Peyer's patch (tissue), 4 donors: ENCODE measurements around the gene LY6G6D. TPM values are rescaled to one million over a fixed set of nuclear protein-coding genes. Genes with fewer than 3 reads are reported as not detected.

Experiments
- DNase-seq, 3 donors: peaks; one replicate each; pipeline ENCODE4 v3.0.0-alpha.2; 2017 to 2019
- H3K27ac ChIP-seq, 4 donors: fragments of 200-600 bp; sonication (generic); one replicate each; pipeline ENCODE4 v1.5.1; 2016 to 2019
- H3K27me3 ChIP-seq, 2 donors: fragments of 200-600 bp; sonication (generic); one replicate each; pipeline ENCODE4 v1.5.1; 2019
- H3K36me3 ChIP-seq, 3 donors: fragments of 200-600 bp; sonication (generic); one replicate each; pipeline ENCODE4 v1.5.1; 2016 to 2019
- H3K4me1 ChIP-seq, 4 donors: fragments of 200-600 bp; sonication (generic); one replicate each; pipeline ENCODE4 v1.5.1; 2016 to 2019
- H3K4me3 ChIP-seq, 4 donors: fragments of 200-600 bp; sonication (generic); 1 replicate in 3 of 4; 2 replicates in 1 of 4; pipeline ENCODE4 v1.5.1; 2016 to 2019; ENCODE audit warnings: mild to moderate bottlenecking in 1 of 4
- H3K9me3 ChIP-seq, 4 donors: fragments of 200-600 bp; sonication (generic); one replicate each; pipeline ENCODE4 v1.5.1; 2016 to 2019; ENCODE audit warnings: mild to moderate bottlenecking in 1 of 4
- CTCF ChIP-seq, 6 experiments: fragments of 450-650 bp in 4 of 6; fragments of 200-600 bp in 2 of 6; sonication (generic) in 1 of 6; IDR thresholded peaks; one replicate each; pipeline ENCODE4 v1.5.1; 2017 to 2019; ENCODE audit warnings: antibody characterized with exemption in 6 of 6, mild to moderate bottlenecking in 3 of 6, moderate library complexity in 1 of 6
- POLR2A ChIP-seq, 2 donors: fragments of 450-650 bp; IDR thresholded peaks; one replicate each; pipeline ENCODE4 v1.5.1; 2017; ENCODE audit warnings: antibody characterized with exemption in 2 of 2, mild to moderate bottlenecking in 2 of 2, moderate library complexity in 2 of 2
- total RNA-seq, 4 donors: library from RNA; depleted of rRNA; stranded (reverse); fragments of >200 nt; gene quantifications; one replicate each; pipeline ENCODE4 v1.1.0, GENCODE V29; 2016

Gene LY6G6D
- total RNA-seq, 4 donors from 2014 or later, result not detected

DNA sequence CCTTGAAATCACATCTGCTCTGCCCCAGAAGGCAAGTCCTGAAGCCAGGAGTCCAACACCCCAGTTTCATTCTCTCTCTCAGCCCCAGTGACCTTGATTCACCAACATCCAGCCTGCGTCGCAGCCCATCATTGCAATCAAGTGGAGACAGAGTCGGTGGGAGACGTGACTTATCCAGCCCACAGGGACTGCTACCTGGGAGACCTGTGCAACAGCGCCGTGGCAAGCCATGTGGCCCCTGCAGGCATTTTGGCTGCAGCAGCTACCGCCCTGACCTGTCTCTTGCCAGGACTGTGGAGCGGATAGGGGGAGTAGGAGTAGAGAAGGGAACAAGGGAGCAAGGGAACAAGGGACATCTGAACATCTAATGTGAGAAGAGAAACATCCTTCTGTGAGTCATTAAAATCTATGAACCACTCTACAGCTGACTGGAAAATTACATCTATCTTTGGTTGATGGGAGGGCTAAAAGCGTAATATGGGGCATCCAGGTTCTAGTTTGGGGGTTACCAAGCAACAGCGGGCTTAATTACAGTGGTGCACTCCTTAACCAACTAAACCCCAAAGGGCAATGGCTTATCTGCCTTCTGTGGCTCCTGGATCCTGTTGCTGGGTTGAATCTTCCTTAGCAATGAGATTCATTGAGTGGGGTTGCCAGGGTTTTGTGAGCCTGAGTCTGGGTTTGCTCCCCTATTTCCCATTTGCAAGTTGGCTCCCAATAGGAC is 2.5 kb downstream of the LY6G6D start:
- Histone ChIP-seq H3K27me3 (no peaks in the 10 kb centered on the region), H3K4me1 (peaks cover 0 to 8% (median 1%) of the 10 kb centered on the region in 4 donors), H3K9me3 (no peaks in the 10 kb centered on the region), H3K27ac (peak overlapping the region in 1 of 4 donors; percentile 39), H3K4me3 (no peak overlapping the region), H3K36me3 (no peaks in the 10 kb centered on the region)
- DNase-seq, result no peak
- TF ChIP-seq CTCF (IDR thresholded peaks at IDR 0.05), result no peak
- TF ChIP-seq POLR2A (IDR thresholded peaks at IDR 0.05), result no peak

DNA sequence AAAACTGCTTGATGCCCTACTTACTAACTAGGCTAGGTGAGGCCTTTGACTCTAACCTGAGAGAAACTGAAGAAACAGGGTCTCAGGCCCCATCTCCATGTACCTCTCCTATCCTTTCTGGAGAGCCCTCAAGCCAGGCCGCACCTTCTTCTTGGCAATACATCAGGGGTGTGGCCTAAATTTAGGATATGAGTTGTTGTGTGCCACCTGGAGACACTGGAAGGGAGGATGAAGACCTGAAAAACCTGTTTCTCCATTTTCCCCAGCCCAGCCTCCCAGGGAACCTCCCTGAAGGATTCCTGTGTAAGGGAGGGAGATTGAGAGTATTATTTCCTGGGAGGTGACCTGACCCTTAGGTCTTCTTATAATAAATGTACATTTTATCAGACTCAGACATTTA is 3.1 kb downstream of the LY6G6D start:
- TF ChIP-seq POLR2A (IDR thresholded peaks at IDR 0.05), result no peak
- TF ChIP-seq CTCF (IDR thresholded peaks at IDR 0.05), result no peak
- no peak for DNase-seq
- H3K27me3 ChIP-seq, result no peaks in the 10 kb centered on the region
- no peaks in the 10 kb centered on the region for H3K9me3 ChIP-seq
- no peak overlapping the region for H3K4me3 ChIP-seq
- H3K27ac ChIP-seq, result no peak overlapping the region
- no peaks in the 10 kb centered on the region for H3K36me3 ChIP-seq
- peaks cover 0 to 8% (median 1%) of the 10 kb centered on the region in 4 donors for H3K4me1 ChIP-seq

- Histone ChIP-seq H3K9me3 (no peaks in the 10 kb centered on the region), H3K36me3 (no peaks in the 10 kb centered on the region), H3K27me3 (no peaks in the 10 kb centered on the region), H3K4me1 (peaks cover 0 to under 1% (median 0%) of the 10 kb centered on the region in 4 donors), H3K4me3 (no peak overlapping the region), H3K27ac (no peak overlapping the region)
- TF ChIP-seq CTCF (IDR thresholded peaks at IDR 0.05), result no peak
- no peak for TF ChIP-seq POLR2A (IDR thresholded peaks at IDR 0.05)
- no peak for DNase-seq
Measured at GRCh38 chr6:31719001-31719400, 3.9 kb downstream of the LY6G6D start.

GRCh38 chr6:31720196-31720770 is 5.1 kb downstream of the LY6G6D start:
- TF ChIP-seq CTCF (IDR thresholded peaks at IDR 0.05), result no peak
- no peak for TF ChIP-seq POLR2A (IDR thresholded peaks at IDR 0.05)
- Histone ChIP-seq H3K36me3 (no peaks in the 10 kb centered on the region), H3K4me3 (no peak overlapping the region), H3K27ac (no peak overlapping the region), H3K9me3 (no peaks in the 10 kb centered on the region), H3K4me1 (no peaks in the 10 kb centered on the region), H3K27me3 (no peaks in the 10 kb centered on the region)
- no peak for DNase-seq

DNA sequence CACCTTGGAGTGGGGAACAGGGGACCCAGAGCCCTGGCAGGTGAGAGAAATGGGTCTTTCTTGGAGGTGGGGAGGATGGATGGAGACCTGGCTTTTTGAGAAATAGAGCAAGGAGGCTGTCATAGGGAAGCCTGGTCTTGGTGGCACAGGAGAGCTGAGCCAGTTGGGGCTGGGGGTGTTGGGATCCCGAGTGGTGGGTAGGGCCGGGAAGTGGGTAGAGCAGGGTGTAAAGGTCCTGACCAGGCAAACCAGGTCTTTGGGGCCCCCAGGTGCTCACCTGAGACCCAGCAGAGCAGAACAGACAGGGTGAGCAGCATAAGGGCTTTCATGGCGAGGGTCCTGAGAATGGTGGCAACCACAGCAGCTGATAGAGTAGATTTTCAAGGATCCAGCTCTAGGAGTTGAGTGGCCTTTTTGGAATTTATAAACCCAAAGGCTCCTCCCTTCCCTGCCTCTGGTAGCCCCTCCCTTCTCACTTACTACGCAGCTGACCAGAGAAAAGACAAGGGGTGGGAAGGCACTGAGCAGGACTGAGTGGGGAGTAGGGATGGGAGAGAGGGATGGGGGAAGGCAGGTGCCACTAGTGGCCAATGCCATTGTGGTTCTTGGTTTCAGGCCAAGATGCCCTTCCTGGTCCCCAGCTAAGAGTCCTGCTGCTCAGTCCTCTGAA is 6.3 kb downstream of the LY6G6D start, which contains the start of gene LY6G6C:
Gene LY6G6C (minus strand): TSS at position 396 of the 670 bp plus-strand sequence. CDS start 67 bp downstream, at position 329.
- H3K4me1 ChIP-seq, result no peaks in the 10 kb centered on the region
- H3K27ac ChIP-seq, result no peak within 1 kb of the TSS
- peaks cover 0 to 4% (median 0%) of the 10 kb centered on the region in 3 donors for H3K36me3 ChIP-seq
- no peak for TF ChIP-seq POLR2A (IDR thresholded peaks at IDR 0.05)
- no peak for TF ChIP-seq CTCF (IDR thresholded peaks at IDR 0.05)
- H3K9me3 ChIP-seq, result no peaks in the 10 kb centered on the region
- no peak within 1 kb of the TSS for H3K4me3 ChIP-seq
- no peaks in the 10 kb centered on the region for H3K27me3 ChIP-seq
- no peak for DNase-seq
